Measurements from ENCODE around the gene TLR1.

Gene TLR1

DNA sequence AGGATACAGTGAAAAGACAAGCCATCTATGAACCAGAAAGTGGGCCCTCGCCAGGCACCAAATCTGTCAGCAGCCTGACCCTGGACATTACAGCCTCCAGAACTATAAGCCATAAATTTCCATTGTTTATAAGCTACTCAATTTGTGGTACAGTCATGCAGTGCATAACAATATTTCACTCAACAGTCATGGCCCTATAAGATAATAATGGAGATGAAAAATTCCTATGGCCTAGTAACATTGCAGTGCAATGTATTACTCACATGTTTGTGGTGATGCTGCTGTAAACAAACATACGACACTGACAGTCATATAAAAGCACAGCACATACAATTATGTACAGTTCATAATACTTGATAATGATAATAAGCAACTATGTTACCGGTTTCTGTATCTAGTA, 17.1 kb upstream of the TLR1 start:
- TF ChIP-seq, protein P1, sequence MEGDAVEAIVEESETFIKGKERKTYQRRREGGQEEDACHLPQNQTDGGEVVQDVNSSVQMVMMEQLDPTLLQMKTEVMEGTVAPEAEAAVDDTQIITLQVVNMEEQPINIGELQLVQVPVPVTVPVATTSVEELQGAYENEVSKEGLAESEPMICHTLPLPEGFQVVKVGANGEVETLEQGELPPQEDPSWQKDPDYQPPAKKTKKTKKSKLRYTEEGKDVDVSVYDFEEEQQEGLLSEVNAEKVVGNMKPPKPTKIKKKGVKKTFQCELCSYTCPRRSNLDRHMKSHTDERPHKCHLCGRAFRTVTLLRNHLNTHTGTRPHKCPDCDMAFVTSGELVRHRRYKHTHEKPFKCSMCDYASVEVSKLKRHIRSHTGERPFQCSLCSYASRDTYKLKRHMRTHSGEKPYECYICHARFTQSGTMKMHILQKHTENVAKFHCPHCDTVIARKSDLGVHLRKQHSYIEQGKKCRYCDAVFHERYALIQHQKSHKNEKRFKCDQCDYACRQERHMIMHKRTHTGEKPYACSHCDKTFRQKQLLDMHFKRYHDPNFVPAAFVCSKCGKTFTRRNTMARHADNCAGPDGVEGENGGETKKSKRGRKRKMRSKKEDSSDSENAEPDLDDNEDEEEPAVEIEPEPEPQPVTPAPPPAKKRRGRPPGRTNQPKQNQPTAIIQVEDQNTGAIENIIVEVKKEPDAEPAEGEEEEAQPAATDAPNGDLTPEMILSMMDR (IDR thresholded peaks at IDR 0.05; ENCODE audit: insufficient read depth, low read depth, low read length, missing control alignments): no peak
- H3K4me3 ChIP-seq (ENCODE audit: low read depth, low read length): no peak overlapping the region
- DNase-seq (ENCODE audit: low read depth): no peak

DNA sequence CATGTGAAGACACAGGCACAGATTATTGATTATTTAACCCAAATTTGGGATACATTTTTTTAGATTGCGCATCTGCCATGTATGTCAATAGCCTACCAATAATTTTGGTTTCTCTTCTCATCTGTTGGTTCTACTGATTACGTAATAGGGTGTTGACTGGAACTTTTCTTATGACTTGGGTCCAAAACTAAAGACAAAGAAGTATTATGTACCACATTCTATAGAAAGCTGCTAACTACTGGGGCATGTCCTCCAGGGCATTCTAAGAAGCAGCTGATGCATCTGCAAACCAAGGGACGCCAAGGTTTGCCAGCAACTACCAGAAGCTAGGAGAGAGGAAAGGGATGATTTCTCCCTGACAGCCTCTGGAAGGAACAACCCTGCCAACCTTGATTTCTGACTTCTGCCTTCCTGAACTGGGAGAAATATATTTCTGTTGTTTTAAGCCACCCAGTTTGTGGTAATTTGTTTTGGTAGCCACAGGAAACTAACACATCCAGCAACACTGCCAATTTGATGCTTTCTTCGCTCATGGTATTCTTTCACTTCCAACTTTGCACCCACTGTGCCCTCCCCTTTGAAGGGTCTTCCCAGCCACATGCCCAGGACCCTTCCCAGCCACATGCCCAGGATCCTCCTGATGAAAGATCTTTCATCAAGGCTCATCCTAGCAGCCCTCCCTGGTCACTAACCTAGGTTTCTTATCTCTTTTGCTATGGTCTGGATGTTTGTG, 15.9 kb upstream of the TLR1 start:
- peak; percentile 76 for DNase-seq (ENCODE audit: low read depth)
- H3K4me3 ChIP-seq (ENCODE audit: low read depth, low read length): peak overlapping the region; percentile 36
- TF ChIP-seq, protein P1 (IDR thresholded peaks at IDR 0.05; ENCODE audit: insufficient read depth, low read depth, low read length, missing control alignments): no peak

DNA sequence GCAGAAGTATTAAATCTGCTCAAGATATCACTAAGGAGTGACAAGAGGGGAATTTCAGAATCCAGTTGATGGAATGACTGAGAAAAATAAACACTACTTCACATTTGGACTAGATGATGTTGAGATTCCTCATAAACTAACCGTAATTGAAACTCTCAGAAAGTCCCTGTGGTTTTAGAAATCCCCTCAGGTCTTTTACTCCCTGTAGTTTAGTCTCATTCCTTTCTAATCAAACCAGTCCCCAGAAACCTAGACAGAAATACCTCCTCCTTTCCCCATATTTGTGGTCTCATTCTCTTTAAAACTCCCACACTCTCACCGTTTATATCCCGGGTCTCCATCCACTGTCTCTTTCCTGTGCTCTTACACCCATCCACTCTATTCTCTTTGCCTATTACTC, 15.0 kb upstream of the TLR1 start:
- TF ChIP-seq, protein P1 (IDR thresholded peaks at IDR 0.05; ENCODE audit: insufficient read depth, low read depth, low read length, missing control alignments): no peak
- peak overlapping the region; percentile 1; the same call in 1 of the 2 replicates for H3K4me3 ChIP-seq (ENCODE audit: low read depth, low read length)
- peak; percentile 64 for DNase-seq (ENCODE audit: low read depth)

DNA sequence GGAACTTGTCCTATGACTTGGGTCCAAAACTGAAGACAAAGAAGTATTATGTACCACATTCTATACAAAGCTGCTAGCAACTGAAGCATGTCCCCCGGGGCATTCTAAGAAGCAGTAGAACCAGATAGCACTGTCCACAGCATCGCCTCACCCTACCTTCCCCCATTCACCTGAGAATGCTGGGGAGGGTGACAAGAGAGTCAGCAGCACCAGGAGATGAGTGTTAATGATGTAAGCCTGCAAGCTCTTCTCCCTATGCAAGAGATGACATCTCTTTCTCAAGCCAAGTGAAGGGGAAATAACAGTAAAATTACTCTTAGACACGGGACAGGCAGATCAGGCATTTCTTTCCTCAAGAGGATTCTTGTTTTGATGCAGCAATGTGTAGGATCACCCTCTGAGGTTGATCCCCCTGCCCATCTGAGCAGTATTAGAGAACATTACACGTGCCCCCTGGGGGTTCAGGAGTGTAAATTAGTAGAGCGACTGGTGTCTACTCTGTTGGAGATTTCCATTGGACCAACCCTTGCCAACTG, 13.9 kb upstream of the TLR1 start:
- TF ChIP-seq, protein P1 (IDR thresholded peaks at IDR 0.05; ENCODE audit: insufficient read depth, low read depth, low read length, missing control alignments): no peak
- no peak overlapping the region for H3K4me3 ChIP-seq (ENCODE audit: low read depth, low read length)
- peak; percentile 77 for DNase-seq (ENCODE audit: low read depth)

GRCh38 chr4:38815885-38816782, 11.5 kb upstream of the TLR1 start:
- H3K4me3 ChIP-seq (ENCODE audit: low read depth, low read length): no peak overlapping the region
- TF ChIP-seq, protein P1 (IDR thresholded peaks at IDR 0.05; ENCODE audit: insufficient read depth, low read depth, low read length, missing control alignments): no peak
- peak; percentile 53 for DNase-seq (ENCODE audit: low read depth)

DNA sequence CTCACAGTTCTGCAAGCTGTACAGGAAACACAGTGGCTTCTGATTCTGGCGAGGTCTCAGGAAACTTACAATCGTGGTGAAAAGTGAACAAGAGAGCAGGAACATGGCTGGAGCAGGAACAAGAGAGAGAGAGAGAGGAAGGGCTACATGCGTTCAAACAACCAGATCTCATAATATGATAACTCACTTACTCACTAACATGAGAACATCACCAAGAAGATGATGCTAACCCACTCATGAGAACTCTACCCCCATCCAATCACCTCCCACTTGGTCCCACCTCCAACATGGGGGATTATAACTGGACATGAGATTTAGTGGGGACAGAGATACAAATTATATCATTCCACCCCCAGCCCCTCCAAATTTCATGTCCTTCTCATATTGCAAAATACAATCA, 9.8 kb upstream of the TLR1 start:
- DNase-seq (ENCODE audit: low read depth): no peak
- TF ChIP-seq, protein P1 (IDR thresholded peaks at IDR 0.05; ENCODE audit: insufficient read depth, low read depth, low read length, missing control alignments): no peak
- no peak overlapping the region for H3K4me3 ChIP-seq (ENCODE audit: low read depth, low read length)

Data from GM12865 (cell line).